Kidney (tissue), 14 donors: Measurements from ENCODE around the gene ZNF76. TPM values are rescaled to one million over a fixed set of nuclear protein-coding genes. Genes with fewer than 3 reads are reported as not detected.

ENCODE experiments used
- DNase-seq, 5 donors: peaks; one replicate each; pipeline ENCODE4 v3.0.0-alpha.2; 2013 to 2020
- FAIRE-seq: peaks from 2 replicates; lab custom pipeline; 2012; peaks lifted over from hg19 to GRCh38; lab: Jason Lieb, UNC
- H3K27ac ChIP-seq, 2 donors: one replicate each; pipeline ENCODE4 v1.7.0; 2013; ENCODE audit warnings: low read depth in 2 of 2, low read length in 2 of 2, inconsistent platforms in 1 of 2
- H3K27me3 ChIP-seq: one replicate; pipeline ENCODE4 v1.7.1; 2013; ENCODE audit warnings: low read length, inconsistent platforms; ENCODE audit not compliant: control insufficient read depth, insufficient read depth
- H3K36me3 ChIP-seq, 3 donors: one replicate each; pipeline versions ENCODE4 v1.7.0 to v1.7.1; 2013; ENCODE audit warnings: low read length in 3 of 3, control low read depth in 1 of 3, inconsistent platforms in 1 of 3; ENCODE audit not compliant: insufficient read depth in 3 of 3, control insufficient read depth in 2 of 3
- H3K4me1 ChIP-seq, 3 donors: one replicate each; pipeline versions ENCODE4 v1.7.0 to v1.7.1; 2013; ENCODE audit warnings: low read length in 3 of 3, inconsistent platforms in 1 of 3, low read depth in 1 of 3; ENCODE audit not compliant: control insufficient read depth in 2 of 3, insufficient read depth in 2 of 3
- H3K4me3 ChIP-seq, 3 donors: one replicate each; pipeline versions ENCODE4 v1.7.0 to v1.8.1; 2013; ENCODE audit warnings: low read length in 3 of 3, control low read depth in 1 of 3, inconsistent platforms in 1 of 3
- H3K9ac ChIP-seq, 3 donors: one replicate each; pipeline versions ENCODE4 v1.7.0 to v1.7.1; 2013; ENCODE audit warnings: low read length in 3 of 3, control low read depth in 1 of 3, inconsistent platforms in 1 of 3
- H3K9me3 ChIP-seq, 3 donors: one replicate each; pipeline versions ENCODE4 v1.7.0 to v1.7.1; 2013; ENCODE audit warnings: low read length in 3 of 3, control low read depth in 1 of 3, inconsistent platforms in 1 of 3; ENCODE audit not compliant: control insufficient read depth in 2 of 3, insufficient read depth in 1 of 3
- intact Hi-C: fragments of 100-400 bp; cut with DNase I; formaldehyde crosslinking; loops from one replicate; pipeline ENCODE4 v1.11.1; 2022
- polyA plus RNA-seq: library from polyadenylated mRNA; stranded (reverse); fragments of 350-450 nt; fragmentation: Illumina TruSeq; extraction: RNeasy Lipid Tissue Mini Kit (QIAGEN cat#74804); gene quantifications from one replicate; pipeline ENCODE4 v1.2.3, GENCODE V29; 2014; ENCODE audit warnings: low read depth, low replicate concordance; ENCODE audit not compliant: insufficient read depth
- total RNA-seq: library from RNA; stranded (reverse); fragmentation: NEBNext Ultra II Directional; extraction: Animal tissue kit (Norgen Biotek cat#: 25700); gene quantifications from one replicate; pipeline ENCODE4 v1.2.1, GENCODE V29; 2021
- TF ChIP-seq, protein P1 (sequence below): IDR thresholded peaks from 3 replicates; pipeline ENCODE4 v1.5.1; 2012; ENCODE audit warnings: mild to moderate bottlenecking, moderate library complexity, borderline replicate concordance; ENCODE audit not compliant: insufficient read depth; ENCODE audit errors: extremely low read depth
- donor health status: control.
- donor health status: control.
- donor health status: control.
- donor health status: control.
- donor health status: control.
- donor health status: DM: yes; HTN: yes; CAD: no.
- donor health status: Normal renal cell carcinoma (clear cell type).

Gene ZNF76
- total and polyA plus RNA-seq, 2 donors from 2014 or later: 29.1 to 49.2 TPM

DNA sequence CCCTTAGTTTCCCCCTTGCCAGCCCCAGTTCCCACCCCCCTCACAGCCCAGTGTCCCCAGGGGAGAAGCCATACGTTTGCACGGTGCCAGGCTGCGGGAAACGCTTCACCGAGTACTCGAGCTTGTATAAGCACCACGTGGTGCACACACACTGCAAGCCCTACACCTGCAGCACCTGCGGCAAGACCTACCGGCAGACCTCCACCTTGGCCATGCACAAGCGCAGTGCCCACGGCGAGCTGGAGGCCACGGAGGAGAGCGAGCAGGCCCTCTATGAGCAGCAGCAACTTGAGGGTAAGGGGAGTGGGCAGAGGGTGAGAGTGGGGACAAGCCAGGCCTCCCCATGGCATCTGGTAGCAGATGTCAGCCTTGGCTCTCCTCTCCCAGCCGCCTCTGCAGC is 33.0 kb downstream of the ZNF76 start:
- intact Hi-C loops: no loop called here
- no peak overlapping the region for H3K4me3 ChIP-seq
- TF ChIP-seq, protein P1, sequence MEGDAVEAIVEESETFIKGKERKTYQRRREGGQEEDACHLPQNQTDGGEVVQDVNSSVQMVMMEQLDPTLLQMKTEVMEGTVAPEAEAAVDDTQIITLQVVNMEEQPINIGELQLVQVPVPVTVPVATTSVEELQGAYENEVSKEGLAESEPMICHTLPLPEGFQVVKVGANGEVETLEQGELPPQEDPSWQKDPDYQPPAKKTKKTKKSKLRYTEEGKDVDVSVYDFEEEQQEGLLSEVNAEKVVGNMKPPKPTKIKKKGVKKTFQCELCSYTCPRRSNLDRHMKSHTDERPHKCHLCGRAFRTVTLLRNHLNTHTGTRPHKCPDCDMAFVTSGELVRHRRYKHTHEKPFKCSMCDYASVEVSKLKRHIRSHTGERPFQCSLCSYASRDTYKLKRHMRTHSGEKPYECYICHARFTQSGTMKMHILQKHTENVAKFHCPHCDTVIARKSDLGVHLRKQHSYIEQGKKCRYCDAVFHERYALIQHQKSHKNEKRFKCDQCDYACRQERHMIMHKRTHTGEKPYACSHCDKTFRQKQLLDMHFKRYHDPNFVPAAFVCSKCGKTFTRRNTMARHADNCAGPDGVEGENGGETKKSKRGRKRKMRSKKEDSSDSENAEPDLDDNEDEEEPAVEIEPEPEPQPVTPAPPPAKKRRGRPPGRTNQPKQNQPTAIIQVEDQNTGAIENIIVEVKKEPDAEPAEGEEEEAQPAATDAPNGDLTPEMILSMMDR: no peak
- peaks cover 0 to 5% (median 0%) of the 10 kb centered on the region in 3 donors for H3K4me1 ChIP-seq
- H3K27me3 ChIP-seq: no peaks in the 10 kb centered on the region
- H3K9me3 ChIP-seq: no peaks in the 10 kb centered on the region
- DNase-seq (peak in 1 of 5 donors; percentile 13), FAIRE-seq (no peak)
- H3K36me3 ChIP-seq: peaks cover 3 to 50% (median 41%) of the 10 kb centered on the region in 3 donors
- H3K9ac ChIP-seq: no peak overlapping the region
- H3K27ac ChIP-seq: no peak overlapping the region

DNA sequence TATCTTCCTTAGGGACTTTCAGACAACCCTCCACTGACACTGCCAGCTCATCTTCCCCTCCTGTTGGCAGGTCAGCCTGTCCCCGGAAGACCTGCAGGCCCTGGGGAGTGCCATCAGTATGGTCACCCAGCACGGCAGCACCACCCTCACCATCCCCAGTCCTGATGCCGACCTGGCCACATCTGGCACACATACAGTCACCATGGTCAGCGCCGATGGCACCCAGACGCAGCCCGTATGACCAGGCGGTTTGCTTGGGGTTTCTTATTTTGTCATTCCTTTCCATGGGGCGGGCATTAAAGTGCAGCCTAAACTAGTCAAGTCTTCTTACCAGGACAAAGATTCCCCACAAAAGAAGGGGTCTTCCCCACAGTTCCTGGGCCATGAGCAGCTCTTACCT is 34.1 kb downstream of the ZNF76 start:
- no peak for FAIRE-seq
- intact Hi-C loops: no loop called here

DNA sequence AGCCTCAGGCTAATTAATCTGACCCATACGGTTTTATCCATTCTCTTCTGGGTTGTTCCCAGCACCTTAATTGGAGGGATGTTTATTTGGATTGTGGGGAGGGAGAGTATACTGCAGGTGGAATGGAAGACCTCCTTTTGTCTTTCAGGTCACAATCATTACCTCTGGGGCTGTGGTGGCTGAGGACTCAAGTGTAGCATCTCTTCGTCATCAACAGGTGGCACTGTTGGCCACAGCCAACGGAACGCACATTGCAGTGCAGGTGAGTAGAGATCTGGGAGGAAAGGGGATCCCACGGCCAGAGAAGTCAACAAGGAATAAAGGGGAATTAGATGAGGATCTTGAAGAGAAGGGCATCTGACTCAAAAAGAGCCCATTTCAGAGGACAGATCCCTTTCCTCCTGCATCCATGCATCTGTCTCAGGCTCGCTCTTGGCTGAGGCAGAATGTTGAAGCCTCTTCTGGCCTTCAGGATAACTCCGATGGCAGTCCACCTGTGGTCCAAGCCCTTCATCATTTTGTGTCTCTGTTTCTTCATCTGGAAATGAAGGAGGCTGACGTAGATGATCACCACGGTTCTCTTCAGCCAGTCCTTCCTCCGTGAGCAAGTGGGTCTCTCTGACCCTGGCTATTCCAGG is 34.9 kb downstream of the ZNF76 start:
- no peaks in the 10 kb centered on the region for H3K27me3 ChIP-seq
- peaks cover 0 to 10% (median 0%) of the 10 kb centered on the region in 3 donors for H3K4me1 ChIP-seq
- H3K4me3 ChIP-seq: no peak overlapping the region
- no peaks in the 10 kb centered on the region for H3K9me3 ChIP-seq
- TF ChIP-seq, protein P1: peak; percentile 69
- DNase-seq: peak in 3 of 5 donors; percentile 38 to 58 (median 56)
- H3K27ac ChIP-seq: no peak overlapping the region
- no peak overlapping the region for H3K9ac ChIP-seq
- intact Hi-C loops: no loop called here
- peaks cover 3 to 35% (median 23%) of the 10 kb centered on the region in 3 donors for H3K36me3 ChIP-seq
- FAIRE-seq: no peak

More for the DNA sequence above, 34.1 kb downstream of the ZNF76 start:
- Histone ChIP-seq H3K27ac (no peak overlapping the region), H3K36me3 (peaks cover 3 to 42% (median 29%) of the 10 kb centered on the region in 3 donors), H3K4me1 (peaks cover 0 to 10% (median 0%) of the 10 kb centered on the region in 3 donors), H3K27me3 (no peaks in the 10 kb centered on the region), H3K9me3 (no peaks in the 10 kb centered on the region), H3K9ac (no peak overlapping the region), H3K4me3 (no peak overlapping the region)
- TF ChIP-seq, protein P1: no peak
- no peak for DNase-seq
